ENCODE results near the gene LIPT2.

GRCh38 chr11:74532501-74533246 lies 39.1 kb upstream of the LIPT2 start:
- TF ChIP-seq CTCF (IDR thresholded peaks at IDR 0.05) (no peak), POLR2A (IDR thresholded peaks at IDR 0.05) (no peak)
